HG02884 (cell line): Measurements from ENCODE around the gene GTF2H4.
A peak's percentile ranks its signal among the peaks of the same experiment; 100 is the strongest.
"Not testable (repeated sequence)": the region's sequence is repeated elsewhere in the genome, so short reads cannot be mapped to it uniquely, and the experiment has no call there.

ENCODE experiments used
- ATAC-seq: cut with Tn5 transposase; IDR thresholded peaks from one replicate; pipeline ENCODE4 v1.9.1; 2021; ENCODE audit warnings: mild to moderate bottlenecking, moderate library complexity; ENCODE audit not compliant: unreplicated experiment

GTF2H4 gene

DNA sequence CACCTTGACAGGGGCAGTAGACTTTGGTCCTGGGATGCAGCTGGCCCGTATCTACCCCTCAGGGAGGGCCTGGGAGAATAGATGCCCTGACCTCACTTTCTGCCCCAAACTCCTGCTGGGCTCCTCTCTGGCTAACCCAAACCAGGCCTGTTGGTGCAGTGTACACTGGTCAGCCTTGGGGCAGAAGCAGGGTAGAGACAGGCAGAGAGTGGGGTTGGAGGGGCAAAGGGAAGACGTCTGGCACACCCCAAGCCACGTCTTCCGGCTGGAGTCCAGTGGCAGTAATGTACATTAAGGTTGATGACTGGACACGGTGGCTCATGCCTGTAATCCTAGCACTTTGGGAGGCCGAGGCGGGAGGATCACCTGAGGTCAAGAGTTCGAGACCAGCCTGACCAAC lies 14.3 kb upstream of the GTF2H4 start:
- ATAC-seq: no peak

DNA sequence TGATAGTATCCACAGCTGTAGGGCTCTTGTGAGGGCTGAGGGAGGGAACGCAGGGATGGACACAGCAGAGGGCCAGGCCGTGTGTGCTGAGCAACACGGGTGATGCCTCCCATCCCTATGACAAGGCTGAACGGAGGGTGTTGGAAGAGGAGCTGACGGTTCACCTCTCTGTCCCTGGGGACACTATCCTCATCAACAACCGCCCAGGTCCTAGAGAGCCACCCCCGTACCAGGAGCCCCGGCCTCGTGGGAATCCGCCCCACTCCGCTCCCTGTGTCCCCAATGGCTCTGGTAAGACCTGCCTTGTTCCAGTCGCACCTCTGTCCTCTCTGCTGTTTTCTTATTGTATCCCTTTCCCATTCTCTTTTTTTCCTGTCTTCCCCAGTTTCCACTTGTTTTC lies 13.6 kb upstream of the GTF2H4 start:
- ATAC-seq: no peak

DNA sequence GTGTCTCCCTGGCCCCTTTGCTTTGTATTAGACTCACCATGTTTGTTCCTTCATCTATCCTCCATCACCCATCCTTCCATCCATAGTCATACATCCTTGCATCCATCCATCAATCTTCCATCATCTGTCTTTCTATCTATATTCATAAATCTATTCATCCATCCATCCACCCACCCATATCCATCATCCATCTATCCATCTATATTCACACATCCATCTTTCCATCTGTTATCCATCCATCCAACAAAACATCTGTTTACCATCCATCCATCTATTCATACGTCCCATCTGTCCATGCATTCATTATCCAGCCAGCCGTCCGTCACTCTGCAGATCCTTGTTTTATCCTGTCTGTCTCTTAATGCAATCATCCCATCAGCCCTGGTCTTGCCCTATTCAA lies 13.1 kb upstream of the GTF2H4 start:
- ATAC-seq: no peak

DNA sequence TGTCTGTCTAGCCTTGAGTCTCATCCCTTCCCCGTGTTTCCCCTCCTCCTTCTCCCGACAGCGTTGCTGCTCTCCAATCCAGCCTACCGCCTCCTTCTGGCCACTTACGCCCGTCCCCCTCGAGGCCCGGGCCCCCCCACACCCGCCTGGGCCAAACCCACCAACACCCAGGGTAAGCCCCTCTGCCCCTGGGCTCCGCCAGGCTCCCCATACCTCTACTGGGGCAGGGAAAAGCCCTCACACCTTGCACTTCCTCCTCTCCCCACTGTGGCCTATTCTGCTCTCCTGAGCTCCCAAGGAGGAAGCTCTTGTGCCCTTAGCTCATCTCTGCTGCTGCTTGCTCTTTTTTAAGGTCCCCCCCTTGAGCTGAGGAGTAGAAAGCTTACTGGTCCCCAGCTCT lies 12.7 kb upstream of the GTF2H4 start:
- no peak for ATAC-seq

DNA sequence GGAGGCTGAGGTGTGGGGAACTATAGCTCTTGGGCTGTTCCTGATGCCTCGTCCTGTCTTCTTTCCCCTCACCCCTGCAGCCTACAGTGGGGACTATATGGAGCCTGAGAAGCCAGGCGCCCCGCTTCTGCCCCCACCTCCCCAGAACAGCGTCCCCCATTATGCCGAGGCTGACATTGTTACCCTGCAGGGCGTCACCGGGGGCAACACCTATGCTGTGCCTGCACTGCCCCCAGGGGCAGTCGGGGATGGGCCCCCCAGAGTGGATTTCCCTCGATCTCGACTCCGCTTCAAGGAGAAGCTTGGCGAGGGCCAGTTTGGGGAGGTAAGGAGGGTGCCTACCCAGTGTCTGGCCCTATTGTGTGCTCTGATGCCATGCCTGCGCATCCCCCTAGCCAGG lies 11.5 kb upstream of the GTF2H4 start:
- no peak for ATAC-seq

DNA sequence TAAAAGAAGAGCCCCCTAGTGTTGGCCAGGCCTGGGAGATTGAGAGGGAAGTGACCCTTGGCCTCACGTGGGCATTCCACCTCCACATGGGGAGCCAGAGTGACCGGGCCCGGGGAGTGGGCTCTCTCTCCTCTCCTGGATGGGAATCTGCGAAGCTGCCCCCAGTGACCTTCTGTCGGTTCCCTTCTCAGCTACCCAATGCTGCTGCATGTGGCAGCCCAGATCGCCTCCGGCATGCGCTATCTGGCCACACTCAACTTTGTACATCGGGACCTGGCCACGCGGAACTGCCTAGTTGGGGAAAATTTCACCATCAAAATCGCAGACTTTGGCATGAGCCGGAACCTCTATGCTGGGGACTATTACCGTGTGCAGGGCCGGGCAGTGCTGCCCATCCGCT lies 10.1 kb upstream of the GTF2H4 start:
- no peak for ATAC-seq

- no peak for ATAC-seq
These were observed 9.2 kb upstream of the GTF2H4 start for GRCh38 chr6:30898750-30899360.

DNA sequence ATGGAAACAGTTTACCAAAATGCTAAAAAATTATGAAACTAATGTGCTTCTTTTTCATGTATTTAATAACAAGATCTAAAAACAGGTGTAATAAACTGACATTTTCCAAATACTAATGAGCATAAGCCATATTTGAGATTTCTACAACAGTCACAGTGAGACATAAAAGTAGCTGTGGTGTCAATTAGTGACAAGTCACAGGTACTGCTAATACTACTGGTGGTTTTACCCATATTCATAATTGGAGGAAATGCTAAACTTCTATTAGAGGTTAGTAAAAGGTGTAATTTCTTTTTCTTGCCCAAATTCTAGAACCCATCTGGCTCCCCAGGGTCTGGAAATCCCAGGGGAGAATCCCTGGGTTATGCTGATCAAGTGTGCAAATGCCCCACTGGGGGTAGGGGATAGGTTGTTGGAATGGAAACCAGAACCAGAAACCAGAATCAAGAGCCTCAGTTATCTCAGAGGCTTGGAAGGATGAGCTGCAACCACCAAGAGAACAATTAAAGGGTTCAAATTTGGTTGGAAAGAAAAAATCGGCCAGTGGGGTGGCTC lies 7.1 kb upstream of the GTF2H4 start:
- no peak for ATAC-seq

DNA sequence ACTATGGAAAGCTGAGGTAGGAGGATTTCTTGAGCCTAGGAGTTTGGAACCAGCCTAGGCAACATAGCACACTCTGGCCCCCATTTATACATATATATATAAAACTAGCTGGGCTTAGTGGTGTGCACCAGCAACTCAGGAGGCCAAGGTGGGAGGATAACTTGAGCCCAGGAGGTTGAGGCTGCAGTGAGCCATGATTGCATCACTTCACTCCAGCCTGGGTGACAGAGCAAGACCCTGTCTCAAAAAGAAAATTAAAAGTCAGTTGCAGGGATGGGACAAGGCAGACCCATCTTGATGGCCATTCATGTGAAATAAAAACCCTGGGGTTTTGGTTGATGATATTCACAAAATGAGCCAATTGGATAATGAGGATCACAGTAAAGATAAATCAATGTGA lies 6.6 kb upstream of the GTF2H4 start:
- ATAC-seq: no peak

DNA sequence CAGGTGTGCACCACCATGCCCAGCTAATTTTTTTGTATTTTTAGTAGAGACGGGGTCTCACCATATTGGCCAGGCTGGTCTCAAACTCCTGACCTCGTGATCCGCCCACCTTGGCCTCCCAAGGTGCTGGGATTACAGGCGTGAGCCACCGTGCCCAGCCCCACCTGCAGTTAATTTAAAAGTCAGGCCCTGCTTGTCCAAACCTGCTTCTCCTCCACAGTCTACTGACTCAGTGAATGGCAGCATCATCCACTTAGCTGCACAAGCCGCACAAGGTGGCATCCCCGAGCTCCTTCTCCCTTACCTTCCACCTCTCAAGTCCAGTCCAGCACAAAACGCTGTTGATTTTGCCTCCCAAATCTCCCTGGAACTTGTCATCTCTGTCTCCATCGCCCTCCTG lies 5.8 kb upstream of the GTF2H4 start:
- not testable (repeated sequence) for ATAC-seq

GRCh38 chr6:30902709-30903108 lies 5.3 kb upstream of the GTF2H4 start:
- ATAC-seq: no peak

GRCh38 chr6:30903236-30903635 lies 4.8 kb upstream of the GTF2H4 start:
- no peak for ATAC-seq

GRCh38 chr6:30907290-30907757 lies 683 bp upstream of the GTF2H4 start:
- ATAC-seq: not testable (repeated sequence)

- no peak for ATAC-seq
These were observed 693 bp downstream of the GTF2H4 start for GRCh38 chr6:30908700-30909099.

DNA sequence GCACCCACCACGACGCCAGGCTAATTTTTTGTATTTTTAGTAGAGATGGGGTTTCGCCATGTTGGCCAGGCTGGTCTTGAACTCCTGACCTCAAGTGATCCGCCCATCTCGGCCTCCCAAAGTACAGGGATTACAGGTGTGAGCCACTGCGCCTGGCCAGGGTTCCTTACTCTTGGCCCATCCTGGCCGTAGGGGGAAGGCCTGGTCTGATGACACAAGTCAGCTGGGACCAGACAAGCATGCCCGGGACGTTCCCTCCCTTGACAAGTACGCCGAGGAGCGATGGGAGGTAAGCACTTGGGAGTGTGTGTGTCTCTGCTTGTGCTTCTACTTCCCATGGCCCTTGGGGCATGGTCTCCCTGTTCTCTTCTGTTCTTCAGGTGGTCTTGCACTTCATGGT lies 2.5 kb downstream of the GTF2H4 start:
- not testable (repeated sequence) for ATAC-seq

GRCh38 chr6:30912746-30913520 lies 4.9 kb downstream of the GTF2H4 start:
- no peak for ATAC-seq

DNA sequence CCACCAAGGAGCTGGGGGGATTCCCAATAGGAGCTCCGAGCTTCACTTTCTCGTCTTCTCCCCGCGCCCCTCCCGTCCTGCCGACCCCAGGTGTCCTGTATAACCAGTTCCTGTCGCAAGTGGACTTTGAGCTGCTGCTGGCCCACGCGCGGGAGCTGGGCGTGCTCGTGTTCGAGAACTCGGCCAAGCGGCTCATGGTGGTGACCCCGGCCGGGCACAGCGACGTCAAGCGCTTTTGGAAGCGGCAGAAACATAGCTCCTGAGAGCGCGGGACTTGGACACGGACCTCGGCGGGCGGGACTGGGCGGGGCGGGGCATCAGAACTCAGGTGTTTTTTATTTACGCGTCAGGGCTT lies 5.7 kb downstream of the GTF2H4 start:
- no peak for ATAC-seq

GRCh38 chr6:30914076-30914853 lies 6.3 kb downstream of the GTF2H4 start, which contains the start of gene VARS2:
VARS2 (plus strand) TSS chr6:30914238; CDS start chr6:30914837, 599 bp downstream.
- ATAC-seq: peak; percentile 70

- ATAC-seq: no peak
These were observed 7.0 kb downstream of the GTF2H4 start for GRCh38 chr6:30914854-30915590.

DNA sequence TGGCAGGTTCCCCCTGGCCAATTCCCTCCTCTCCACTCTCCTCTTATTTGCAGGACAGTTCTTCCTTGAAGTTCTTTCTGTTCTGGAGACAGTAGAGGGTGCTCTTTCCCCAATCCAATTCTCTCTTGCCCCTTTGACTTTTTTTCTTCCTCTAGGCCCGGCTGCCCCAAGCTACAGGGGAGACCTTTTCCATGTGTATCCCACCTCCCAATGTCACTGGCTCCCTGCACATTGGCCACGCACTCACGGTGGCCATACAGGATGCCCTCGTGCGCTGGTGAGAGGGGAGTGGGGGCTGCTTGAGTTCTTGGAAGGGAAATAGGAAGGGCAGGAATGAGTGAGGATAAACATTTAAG lies 7.6 kb downstream of the GTF2H4 start:
- no peak for ATAC-seq

DNA sequence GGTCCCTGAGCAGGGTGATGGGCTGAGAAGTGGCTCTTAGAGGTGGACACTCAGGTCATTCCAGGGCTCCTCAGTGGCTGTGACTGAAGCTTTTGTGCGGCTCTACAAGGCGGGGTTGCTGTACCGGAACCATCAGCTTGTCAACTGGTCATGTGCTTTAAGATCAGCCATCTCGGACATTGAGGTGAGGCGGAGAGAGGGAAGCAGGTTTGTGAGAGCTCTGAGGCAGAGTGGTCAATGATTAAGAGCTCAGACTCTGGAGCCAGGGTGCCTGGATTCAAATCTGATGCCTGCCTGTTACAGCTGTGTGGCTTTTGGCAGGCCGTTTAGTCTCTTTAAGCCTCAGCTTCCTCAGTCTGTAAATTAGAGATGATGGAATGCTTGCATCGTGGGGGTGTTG lies 9.0 kb downstream of the GTF2H4 start:
- no peak for ATAC-seq
